Skeletal muscle satellite cell (primary cell): ENCODE measurements around the gene NPR1.
"Not testable (repeated sequence)": the region's sequence is repeated elsewhere in the genome, so short reads cannot be mapped to it uniquely, and the experiment has no call there.

Source experiments
- H3K27me3 ChIP-seq: 2 replicates; pipeline ENCODE4 v1.7.0; 2013; ENCODE audit warnings: low read length; ENCODE audit not compliant: control insufficient read depth, insufficient read depth
- H3K36me3 ChIP-seq: 2 replicates; pipeline ENCODE4 v1.7.0; 2013; ENCODE audit warnings: mild to moderate bottlenecking, control low read depth, low read length; ENCODE audit not compliant: insufficient read depth
- H3K4me1 ChIP-seq: 2 replicates; pipeline ENCODE4 v1.7.0; 2013; ENCODE audit warnings: low read length; ENCODE audit not compliant: control insufficient read depth, insufficient read depth
- H3K4me2 ChIP-seq: 2 replicates; pipeline ENCODE4 v1.7.0; 2013; ENCODE audit warnings: mild to moderate bottlenecking, low read length
- H3K4me3 ChIP-seq: 2 replicates; pipeline ENCODE4 v1.7.0; 2013; ENCODE audit warnings: low read length
- H3K9ac ChIP-seq: 2 replicates; pipeline ENCODE4 v1.7.0; 2013; ENCODE audit warnings: mild to moderate bottlenecking, low read depth, low read length, moderate library complexity
- H3K9me3 ChIP-seq: replicated peaks from 2 replicates; pipeline ENCODE4 v1.7.0; 2013; ENCODE audit warnings: mild to moderate bottlenecking, control low read depth, low read length

Gene NPR1

DNA sequence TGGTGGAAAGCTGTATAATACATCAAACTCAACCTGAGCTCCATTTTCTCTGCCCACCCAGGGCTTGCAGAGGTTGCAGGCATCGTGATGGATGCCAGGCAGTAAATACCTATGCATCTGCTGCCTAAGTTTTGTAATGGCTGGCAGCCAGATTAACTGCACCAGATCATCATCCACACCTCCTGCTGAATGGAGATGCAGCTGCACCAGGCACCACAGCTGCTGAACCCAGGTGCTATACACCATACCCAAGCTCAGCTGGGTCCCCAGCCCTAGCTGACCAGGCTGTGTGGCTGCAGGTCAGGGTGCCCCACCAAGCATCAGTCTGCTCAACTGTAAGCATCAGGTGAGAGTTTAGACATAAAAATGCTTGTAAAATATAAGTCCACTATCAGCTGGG is 26.7 kb upstream of the NPR1 start:
- Histone ChIP-seq H3K9ac (no peak overlapping the region), H3K4me1 (peaks cover 12% of the 10 kb centered on the region), H3K4me3 (no peak overlapping the region), H3K4me2 (no peak overlapping the region), H3K36me3 (peaks cover 2% of the 10 kb centered on the region), H3K27me3 (no peaks in the 10 kb centered on the region), H3K9me3 (no peaks in the 10 kb centered on the region)

DNA sequence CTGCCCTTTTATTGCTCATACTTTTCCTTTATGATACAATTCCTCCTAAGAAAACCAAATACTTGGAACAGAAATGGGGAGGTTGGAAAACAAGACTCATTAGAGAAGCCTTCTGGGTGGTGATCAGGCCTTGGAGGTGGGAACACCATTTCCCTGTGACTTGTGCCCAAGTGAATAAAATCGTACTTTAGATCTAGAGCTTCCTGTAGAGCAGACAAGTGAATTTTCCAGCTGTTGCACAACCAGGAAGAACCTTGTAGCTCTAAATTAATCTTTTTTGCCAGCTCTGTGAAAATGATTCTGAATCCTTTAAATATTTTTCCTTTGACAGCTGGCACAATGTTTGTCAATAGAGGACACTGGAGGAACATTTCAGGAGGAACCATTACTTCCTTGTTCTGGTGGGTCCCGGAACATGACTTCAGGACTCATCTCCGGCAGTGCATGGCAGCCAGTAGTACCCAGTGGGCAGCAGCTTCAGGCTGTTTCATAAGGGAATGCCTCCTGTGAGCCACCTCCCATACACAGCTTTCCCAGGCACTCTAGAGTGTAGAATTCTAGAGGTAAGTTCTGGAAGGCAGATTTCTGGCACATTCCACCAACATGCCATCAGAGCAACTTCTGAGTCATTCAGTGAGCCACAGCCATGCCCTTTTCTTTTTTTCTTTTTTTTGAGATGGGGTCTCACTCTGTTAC is 25.5 kb upstream of the NPR1 start:
- peak overlapping the region; percentile 30 for H3K4me2 ChIP-seq
- no peaks in the 10 kb centered on the region for H3K9me3 ChIP-seq
- H3K4me1 ChIP-seq = peaks cover 12% of the 10 kb centered on the region
- no peak overlapping the region for H3K4me3 ChIP-seq
- no peak overlapping the region for H3K9ac ChIP-seq
- H3K36me3 ChIP-seq = no peaks in the 10 kb centered on the region
- no peaks in the 10 kb centered on the region for H3K27me3 ChIP-seq

DNA sequence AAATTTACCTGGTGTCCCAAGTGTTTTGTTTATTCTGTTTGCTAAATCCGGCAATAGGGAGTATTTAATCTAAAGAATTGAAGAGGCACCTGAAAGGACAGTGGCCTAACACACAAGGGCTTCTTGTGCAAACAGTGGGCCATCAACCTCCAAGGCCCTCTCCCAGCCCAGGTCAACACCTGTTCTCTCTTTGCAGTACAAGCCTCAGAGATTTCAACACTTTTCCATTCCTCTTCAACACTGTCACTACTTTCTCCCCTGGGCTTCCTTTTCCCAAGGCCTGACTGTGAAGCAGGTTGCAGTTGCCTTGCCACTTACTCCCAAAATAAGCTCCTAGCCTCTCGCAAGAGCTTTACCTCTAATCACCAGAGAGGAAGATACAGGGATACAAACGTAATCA is 23.2 kb upstream of the NPR1 start:
- no peaks in the 10 kb centered on the region for H3K36me3 ChIP-seq
- H3K27me3 ChIP-seq = no peaks in the 10 kb centered on the region
- H3K4me2 ChIP-seq = no peak overlapping the region
- H3K4me3 ChIP-seq = no peak overlapping the region
- H3K9ac ChIP-seq = no peak overlapping the region
- no peaks in the 10 kb centered on the region for H3K9me3 ChIP-seq
- peaks cover 21% of the 10 kb centered on the region for H3K4me1 ChIP-seq

DNA sequence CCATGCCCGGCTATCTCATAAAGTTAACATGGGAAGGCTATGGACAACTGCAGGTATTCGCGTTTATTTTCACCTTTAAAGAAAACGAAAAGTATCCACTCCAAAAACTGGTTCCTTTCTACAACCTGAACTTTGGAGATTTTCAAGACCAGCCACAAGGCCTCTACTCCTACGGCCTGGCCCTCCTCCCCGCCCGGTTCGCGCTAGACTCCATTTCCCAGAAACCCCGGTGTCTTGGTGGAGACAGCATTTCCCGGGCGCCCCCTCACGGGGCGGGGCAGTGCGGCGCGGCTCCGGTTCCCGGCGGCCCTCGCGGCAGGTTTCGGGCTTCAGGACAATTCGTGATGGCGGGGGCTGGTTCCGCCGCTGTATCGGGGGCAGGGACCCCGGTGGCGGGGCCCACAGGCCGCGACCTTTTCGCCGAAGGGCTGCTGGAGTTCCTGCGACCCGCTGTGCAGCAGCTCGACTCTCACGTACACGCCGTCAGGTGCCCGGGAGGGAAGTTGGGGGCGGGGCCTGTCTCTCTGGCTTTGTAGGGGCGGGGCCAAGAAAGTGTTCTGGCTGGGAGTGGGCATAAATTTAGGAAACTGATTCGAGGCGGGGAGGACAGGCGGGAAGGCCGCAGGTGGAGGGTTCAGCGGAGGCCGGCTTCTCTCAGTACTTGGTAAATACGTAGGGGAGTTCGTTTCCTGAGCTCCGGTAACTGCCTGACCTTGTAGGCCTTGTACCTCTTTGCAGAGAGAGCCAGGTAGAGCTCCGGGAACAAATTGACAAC is 19.9 kb upstream of the NPR1 start, which contains the start of gene SNAPIN:
Gene SNAPIN (plus strand): TSS at position 304 of the 775 bp plus-strand sequence. CDS start 41 bp downstream, at position 345.
- Histone ChIP-seq H3K27me3 (no peaks in the 10 kb centered on the region), H3K9ac (peak within 1 kb of the TSS; percentile 88), H3K4me1 (peaks cover 12% of the 10 kb centered on the region), H3K4me2 (peak within 1 kb of the TSS; percentile 91), H3K4me3 (peak within 1 kb of the TSS; percentile 95), H3K36me3 (peaks cover 26% of the 10 kb centered on the region), H3K9me3 (no peaks in the 10 kb centered on the region)

DNA sequence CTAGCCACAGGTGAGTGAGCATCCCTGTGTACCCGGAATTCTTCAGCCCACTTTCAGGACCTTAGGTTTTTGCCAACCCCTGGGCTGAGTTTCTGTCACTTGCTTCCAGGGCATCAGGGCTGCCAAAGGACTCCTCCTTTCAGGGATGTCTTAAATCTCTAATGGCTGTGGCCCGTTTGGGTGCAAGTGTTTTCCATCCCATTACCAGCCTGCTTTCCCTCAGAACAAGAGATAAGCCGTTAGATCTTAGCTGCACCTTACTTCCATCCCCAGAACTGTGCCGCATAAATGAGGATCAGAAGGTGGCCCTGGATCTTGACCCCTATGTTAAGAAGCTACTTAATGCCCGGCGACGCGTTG is 19.3 kb upstream of the NPR1 start:
- Histone ChIP-seq H3K4me1 (peaks cover 16% of the 10 kb centered on the region), H3K4me3 (peak overlapping the region; percentile 95), H3K27me3 (no peaks in the 10 kb centered on the region), H3K4me2 (peak overlapping the region; percentile 91), H3K36me3 (peaks cover 31% of the 10 kb centered on the region), H3K9ac (peak overlapping the region; percentile 88), H3K9me3 (no peaks in the 10 kb centered on the region)

DNA sequence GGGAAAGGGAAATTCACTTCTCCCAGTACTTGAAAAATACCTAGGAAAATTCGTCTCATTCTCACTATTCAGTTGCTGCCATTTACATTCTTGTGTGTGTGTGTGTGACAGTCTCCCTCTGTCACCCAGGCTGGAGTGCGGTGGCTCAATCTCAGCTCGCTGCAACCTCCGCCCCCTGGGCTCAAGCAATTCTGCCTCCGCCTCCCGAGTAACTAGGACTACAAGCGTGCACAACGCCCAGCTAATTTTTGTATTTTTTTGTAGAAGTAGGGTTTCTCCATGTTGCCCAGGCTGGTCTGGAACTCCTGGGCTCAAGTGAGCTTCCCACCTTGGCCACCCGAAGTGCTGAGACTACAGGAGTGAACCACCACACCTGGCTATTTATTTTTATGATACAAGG is 18.8 kb upstream of the NPR1 start:
- H3K4me1 ChIP-seq = peaks cover 16% of the 10 kb centered on the region

DNA sequence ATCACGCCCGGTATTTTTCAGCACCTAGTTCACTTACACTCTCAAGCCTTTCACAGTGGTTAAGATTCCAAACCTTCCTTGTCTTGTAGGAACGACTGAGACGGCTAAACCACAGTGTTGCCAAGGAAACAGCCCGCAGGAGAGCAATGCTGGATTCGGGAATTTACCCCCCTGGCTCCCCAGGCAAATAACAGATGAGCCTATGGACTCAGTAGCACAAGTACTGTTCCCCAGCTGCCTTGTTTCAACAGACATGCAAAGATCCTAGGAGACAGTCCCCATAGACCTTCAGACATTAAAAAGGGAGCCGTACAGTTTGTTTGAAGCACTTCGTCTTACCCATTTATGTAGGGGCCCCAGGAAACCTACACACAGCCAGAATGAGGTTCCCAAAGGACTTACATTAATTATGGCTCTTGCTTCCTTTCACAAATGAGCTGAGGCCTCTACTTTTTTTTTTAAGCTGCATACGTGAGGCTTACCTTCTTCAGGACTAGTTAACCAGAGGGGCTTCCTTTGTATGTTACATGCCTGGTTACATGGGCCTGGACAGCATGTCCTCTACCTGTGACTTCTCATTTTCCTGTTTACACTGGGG is 17.3 kb upstream of the NPR1 start:
- H3K4me2 ChIP-seq = no peak overlapping the region
- H3K9ac ChIP-seq = no peak overlapping the region
- H3K4me3 ChIP-seq = no peak overlapping the region
- H3K9me3 ChIP-seq = no peaks in the 10 kb centered on the region
- no peaks in the 10 kb centered on the region for H3K27me3 ChIP-seq
- H3K4me1 ChIP-seq = peaks cover 16% of the 10 kb centered on the region
- peaks cover 52% of the 10 kb centered on the region for H3K36me3 ChIP-seq

More for the DNA sequence above, 18.8 kb upstream of the NPR1 start:
- H3K4me3 ChIP-seq = peak overlapping the region; percentile 95
- H3K27me3 ChIP-seq = no peaks in the 10 kb centered on the region
- H3K9ac ChIP-seq = peak overlapping the region; percentile 88
- H3K36me3 ChIP-seq = peaks cover 36% of the 10 kb centered on the region
- H3K9me3 ChIP-seq = no peaks in the 10 kb centered on the region
- peak overlapping the region; percentile 91 for H3K4me2 ChIP-seq

DNA sequence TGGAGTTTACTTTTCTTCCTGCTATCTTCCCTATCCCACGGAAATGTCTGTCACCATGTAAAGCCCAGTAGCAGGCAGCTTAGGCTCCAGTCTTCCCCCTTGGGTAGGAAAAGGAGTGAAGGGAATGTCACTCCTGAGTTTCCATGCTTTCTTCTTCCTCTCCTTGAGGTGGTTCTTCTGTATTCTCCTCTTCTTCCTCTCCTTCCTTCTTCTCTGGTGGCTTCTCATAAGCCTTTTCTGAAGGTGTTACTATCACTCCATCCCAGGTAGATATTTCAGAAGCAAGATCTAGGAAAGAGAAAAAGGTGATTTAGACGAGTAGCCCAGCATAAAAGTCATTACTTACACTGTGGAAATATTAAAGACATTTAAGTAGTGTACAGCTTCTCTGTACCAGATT is 16.2 kb upstream of the NPR1 start:
- peaks cover 62% of the 10 kb centered on the region for H3K36me3 ChIP-seq
- H3K9ac ChIP-seq = no peak overlapping the region
- H3K4me1 ChIP-seq = peaks cover 16% of the 10 kb centered on the region
- H3K9me3 ChIP-seq = no peaks in the 10 kb centered on the region
- H3K4me3 ChIP-seq = no peak overlapping the region
- H3K27me3 ChIP-seq = no peaks in the 10 kb centered on the region
- H3K4me2 ChIP-seq = no peak overlapping the region

DNA sequence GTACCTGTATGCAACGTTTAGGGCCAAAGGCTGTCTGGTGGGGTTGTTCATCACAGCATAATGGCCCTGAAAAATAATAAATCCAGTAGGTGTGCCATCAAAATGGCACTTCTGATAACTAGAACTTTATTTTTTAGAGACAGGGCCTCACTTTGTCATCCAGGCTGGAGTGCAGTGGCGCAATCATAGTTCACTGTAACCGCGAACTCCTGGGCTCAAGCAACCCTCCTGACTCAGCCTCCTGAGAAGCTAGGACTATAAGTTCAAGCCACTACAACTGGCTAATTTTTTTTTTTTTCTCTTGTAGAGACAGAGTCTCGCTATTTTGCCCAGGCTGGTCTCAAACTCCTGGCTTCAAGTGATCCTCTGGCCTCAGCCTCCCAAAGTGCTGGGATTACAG is 15.3 kb upstream of the NPR1 start:
- Histone ChIP-seq H3K9ac (no peak overlapping the region), H3K4me1 (peaks cover 12% of the 10 kb centered on the region), H3K4me3 (no peak overlapping the region), H3K27me3 (no peaks in the 10 kb centered on the region), H3K4me2 (no peak overlapping the region), H3K36me3 (peaks cover 72% of the 10 kb centered on the region), H3K9me3 (no peaks in the 10 kb centered on the region)

DNA sequence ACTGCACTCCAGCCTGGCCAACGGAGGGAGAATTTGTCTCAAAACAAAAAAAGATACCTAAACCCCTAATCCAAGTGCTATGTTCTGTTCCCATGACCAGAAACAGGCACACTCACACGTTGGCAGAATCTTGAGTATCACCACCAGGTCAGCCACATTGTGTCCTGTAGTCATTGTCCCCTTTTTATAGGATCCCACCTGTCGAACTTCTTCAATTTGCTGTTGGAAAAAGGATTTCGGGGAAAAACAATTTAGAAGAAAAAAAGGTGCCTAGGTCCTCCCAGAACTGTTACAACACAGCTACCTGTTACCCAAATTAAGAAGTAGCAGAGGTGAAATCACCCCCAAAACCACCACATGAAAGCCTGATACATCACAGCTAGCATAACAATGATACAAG is 11.0 kb upstream of the NPR1 start:
- H3K36me3 ChIP-seq = peaks cover 75% of the 10 kb centered on the region
- H3K4me3 ChIP-seq = no peak overlapping the region
- no peak overlapping the region for H3K9ac ChIP-seq

DNA sequence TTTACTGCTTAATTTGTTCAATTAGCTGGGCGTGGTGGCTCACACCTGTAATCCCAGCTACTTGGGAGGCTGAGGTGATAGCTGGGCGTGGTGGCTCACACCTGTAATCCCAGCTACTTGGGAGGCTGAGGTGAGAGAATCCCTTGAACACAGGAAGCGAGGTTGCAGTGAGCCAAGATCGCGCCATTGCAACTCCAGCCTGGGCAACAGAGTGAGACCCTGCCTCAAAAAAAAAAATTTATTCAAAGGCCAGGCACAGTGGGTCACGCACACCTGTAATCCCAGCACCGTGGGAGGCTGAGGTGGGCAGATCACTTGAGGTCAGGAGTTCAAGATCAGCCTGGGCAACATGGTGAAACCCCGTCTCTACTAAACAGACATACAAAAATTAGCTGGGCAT is 9.8 kb upstream of the NPR1 start:
- not testable (repeated sequence) for H3K4me3 ChIP-seq, H3K9me3 ChIP-seq, H3K9ac ChIP-seq, H3K27me3 ChIP-seq
- H3K4me2 ChIP-seq = peak overlapping the region; percentile 31
- H3K4me1 ChIP-seq = peaks cover 14% of the 10 kb centered on the region
- H3K36me3 ChIP-seq = peaks cover 64% of the 10 kb centered on the region

More for the DNA sequence above, 11.0 kb upstream of the NPR1 start:
- Histone ChIP-seq H3K4me2 (no peak overlapping the region), H3K4me1 (peaks cover 16% of the 10 kb centered on the region), H3K9me3 (no peaks in the 10 kb centered on the region), H3K27me3 (no peaks in the 10 kb centered on the region)
